HEK293T (cell line): ENCODE results near the gene GPR153.

Experiments used
- ARNT ChIP-seq: fragments of 450-650 bp; IDR thresholded peaks from 2 replicates; pipeline ENCODE4 v1.6.1; 2017; ENCODE audit warnings: mild to moderate bottlenecking
- BHLHE40 ChIP-seq: fragments of 450-650 bp; IDR thresholded peaks from 2 replicates; pipeline ENCODE4 v1.6.1; 2016; ENCODE audit warnings: mild to moderate bottlenecking, moderate library complexity, borderline replicate concordance
- FOXA1 ChIP-seq: fragments of 450-650 bp; IDR thresholded peaks from 2 replicates; pipeline ENCODE4 v1.6.1; 2016; ENCODE audit warnings: mild to moderate bottlenecking
- FOXK2 ChIP-seq: fragments of 450-650 bp; IDR thresholded peaks from 2 replicates; pipeline ENCODE4 v1.6.1; 2016; ENCODE audit warnings: mild to moderate bottlenecking
- FOXM1 ChIP-seq: fragments of 450-650 bp; IDR thresholded peaks from 2 replicates; pipeline ENCODE4 v1.6.1; 2017; ENCODE audit warnings: mild to moderate bottlenecking, borderline replicate concordance
- LEF1 ChIP-seq: fragments of 450-650 bp; IDR thresholded peaks from 2 replicates; pipeline ENCODE4 v1.6.1; 2017; ENCODE audit warnings: mild to moderate bottlenecking, borderline replicate concordance
- SP1 ChIP-seq: fragments of 450-650 bp; IDR thresholded peaks from 2 replicates; pipeline ENCODE4 v1.6.1; 2017
- SUZ12 ChIP-seq: fragments of 450-650 bp; IDR thresholded peaks from 2 replicates; pipeline ENCODE4 v1.6.1; 2016; ENCODE audit warnings: mild to moderate bottlenecking
- TARDBP ChIP-seq: fragments of 450-650 bp; IDR thresholded peaks from 2 replicates; pipeline ENCODE4 v1.6.1; 2016

GRCh38 chr1:6224718-6225117 is 36.2 kb downstream of the GPR153 start:
- TF ChIP-seq SP1 (no peak), BHLHE40 (no peak), TARDBP (no peak), FOXA1 (no peak), SUZ12 (no peak), FOXM1 (no peak), ARNT (no peak), FOXK2 (no peak), LEF1 (no peak)
